K562 (cell line): ENCODE results near the gene SAXO1. TPM values are rescaled to one million over a fixed set of nuclear protein-coding genes. Genes with fewer than 3 reads are reported as not detected.
A peak's percentile ranks its signal among the peaks of the same experiment; 100 is the strongest.

ENCODE experiments used
- CHD7 ChIP-seq: fragments of 200-600 bp; sonication (generic); IDR thresholded peaks from one replicate; pipeline ENCODE4 v1.6.1; 2012; ENCODE audit warnings: mild to moderate bottlenecking, low read depth, low read length, inconsistent platforms
- RAD51 ChIP-seq: fragments of 450-650 bp; IDR thresholded peaks from 2 replicates; pipeline ENCODE4 v1.7.1; 2016; ENCODE audit warnings: low read depth, mild to moderate bottlenecking, borderline replicate concordance
- polyA plus RNA-seq, 8 experiments: library from polyadenylated mRNA; depleted of rRNA in 4 of 8; stranded (reverse) in 5 of 8; unstranded in 3 of 8; fragments of >200 nt; fragmentation: Nextera tagmentation in 2 of 8; fragmentation: Illumina TruSeq in 1 of 8; extraction: Ambion mirVana in 2 of 8; extraction: Trizol in 1 of 8; gene quantifications; 2 replicates each; pipeline versions ENCODE4 v1.2.1 to v1.2.3, GENCODE V29; 2011 to 2014; ENCODE audit warnings: inconsistent platforms in 1 of 8, missing spikeins in 1 of 8
- total RNA-seq, 7 experiments: library from RNA; depleted of rRNA in 6 of 7; stranded (reverse); fragments of >200 nt in 6 of 7; fragmentation: Illumina TruSeq in 2 of 7; extraction: Trizol in 2 of 7; gene quantifications; 2 replicates each; pipeline versions ENCODE4 v1.2.1 to v1.2.3, GENCODE V29; 2011 to 2021; ENCODE audit warnings: low replicate concordance in 1 of 7

Gene SAXO1
- total and polyA plus RNA-seq, 9 of the 15 experiments (the other 6 are each of a cell fraction or from before 2014, with no cell fraction given): 0.04 TPM; not detected in 8

DNA sequence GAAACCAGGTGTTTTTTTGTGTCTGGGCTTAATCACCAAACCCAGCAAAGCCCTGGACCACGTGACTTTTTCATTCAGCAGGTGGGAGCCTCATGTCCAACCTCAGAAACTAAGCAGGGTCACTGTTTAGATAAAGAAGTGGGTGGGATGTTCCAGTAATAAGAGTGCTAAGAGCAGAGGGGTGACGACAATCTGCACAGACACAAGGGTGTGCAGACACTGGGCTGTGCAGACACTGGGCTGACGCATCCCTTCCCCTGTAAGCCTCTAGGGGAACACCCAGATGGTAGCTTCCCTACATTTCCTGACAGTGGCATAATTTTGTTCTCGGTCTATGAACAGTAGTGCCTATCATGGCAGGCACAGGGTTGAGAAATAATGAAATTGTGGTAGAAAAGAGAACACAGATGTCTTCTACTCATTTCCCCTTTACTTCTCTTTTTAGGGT is 85.1 kb downstream of the SAXO1 start (continued):
- TF ChIP-seq CHD7: no peak
- TF ChIP-seq RAD51: peak; percentile 15; the same call in 1 of the 2 replicates
